SU-DHL-6 (cell line): ENCODE data around the gene SIX6.

Experiments used
- H2AFZ ChIP-seq: fragments of 200-600 bp; sonication (generic); 2 replicates; pipeline ENCODE4 v1.6.1; 2014; ENCODE audit warnings: low read depth, mild to moderate bottlenecking, moderate library complexity, mixed read lengths, antibody characterized with exemption, low read length; ENCODE audit not compliant: severe bottlenecking
- H3F3A ChIP-seq: fragments of 200-600 bp; shearing (Covaris generic); 2 replicates; pipeline ENCODE4 v1.6.0; 2016; ENCODE audit warnings: antibody characterized with exemption, mild to moderate bottlenecking; ENCODE audit not compliant: insufficient read depth
- H3K27ac ChIP-seq: fragments of 200-600 bp; sonication (generic); 2 replicates; pipeline ENCODE4 v1.5.1; 2016; ENCODE audit warnings: low read depth, mild to moderate bottlenecking, low read length, moderate library complexity, mixed read lengths
- H3K27me3 ChIP-seq: fragments of 200-600 bp; sonication (generic), shearing (Covaris generic); 2 replicates; pipeline ENCODE4 v1.6.0; 2014; ENCODE audit warnings: mild to moderate bottlenecking, low read length
- H3K36me3 ChIP-seq: fragments of 200-600 bp; sonication (generic); 2 replicates; pipeline ENCODE4 v1.6.1; 2014; ENCODE audit warnings: mild to moderate bottlenecking, low read length, mixed read lengths
- H3K4me2 ChIP-seq: fragments of 300-600, 200-600 bp; shearing (Covaris generic), sonication (generic); 2 replicates; pipeline ENCODE4 v1.6.0; 2014; ENCODE audit warnings: low read length, low read depth, mild to moderate bottlenecking; ENCODE audit not compliant: poor library complexity, severe bottlenecking
- H3K4me3 ChIP-seq: fragments of 200-600 bp; sonication (generic); 2 replicates; pipeline ENCODE4 v1.5.1; 2014; ENCODE audit warnings: antibody characterized with exemption, low read length, mild to moderate bottlenecking, mixed read lengths; ENCODE audit not compliant: insufficient read depth, poor library complexity, severe bottlenecking
- H3K79me2 ChIP-seq: fragments of 200-600 bp; sonication (generic); 2 replicates; pipeline ENCODE4 v1.6.1; 2014; ENCODE audit warnings: mild to moderate bottlenecking, low read length, moderate library complexity; ENCODE audit not compliant: insufficient read depth
- H3K9ac ChIP-seq: fragments of 200-600 bp; sonication (generic); 2 replicates; pipeline ENCODE4 v1.7.0; 2014; ENCODE audit warnings: mild to moderate bottlenecking, low read length
- H3K9me2 ChIP-seq: fragments of 200-600 bp; sonication (generic); replicated peaks from 2 replicates; pipeline ENCODE4 v1.6.1; 2014; ENCODE audit warnings: low read length; ENCODE audit not compliant: insufficient read depth
- H3K9me3 ChIP-seq: fragments of 200-600 bp; sonication (generic); 2 replicates; pipeline ENCODE4 v1.6.1; 2014; ENCODE audit warnings: low read length, mixed read lengths; ENCODE audit not compliant: insufficient read depth
- H4K20me1 ChIP-seq: fragments of 200-600 bp; sonication (generic); 2 replicates; pipeline ENCODE4 v1.6.1; 2014; ENCODE audit warnings: low read depth, mild to moderate bottlenecking, antibody characterized with exemption, low read length, moderate library complexity, mixed read lengths
- EZH2phosphoT487 ChIP-seq: fragments of 200-600 bp; sonication (generic), shearing (Covaris generic); conservative IDR thresholded peaks from 2 replicates; pipeline ENCODE4 v1.6.1; 2018; ENCODE audit warnings: mild to moderate bottlenecking, antibody characterized with exemption, low read length, moderate library complexity, mixed read lengths
- TF ChIP-seq, protein P1 (sequence below): fragments of 200-600 bp; sonication (generic); IDR thresholded peaks from one replicate; pipeline ENCODE4 v1.5.1; 2017; ENCODE audit warnings: antibody characterized with exemption, mild to moderate bottlenecking, low read length, moderate library complexity; ENCODE audit not compliant: insufficient read depth, poor library complexity, severe bottlenecking

The SIX6 gene

DNA sequence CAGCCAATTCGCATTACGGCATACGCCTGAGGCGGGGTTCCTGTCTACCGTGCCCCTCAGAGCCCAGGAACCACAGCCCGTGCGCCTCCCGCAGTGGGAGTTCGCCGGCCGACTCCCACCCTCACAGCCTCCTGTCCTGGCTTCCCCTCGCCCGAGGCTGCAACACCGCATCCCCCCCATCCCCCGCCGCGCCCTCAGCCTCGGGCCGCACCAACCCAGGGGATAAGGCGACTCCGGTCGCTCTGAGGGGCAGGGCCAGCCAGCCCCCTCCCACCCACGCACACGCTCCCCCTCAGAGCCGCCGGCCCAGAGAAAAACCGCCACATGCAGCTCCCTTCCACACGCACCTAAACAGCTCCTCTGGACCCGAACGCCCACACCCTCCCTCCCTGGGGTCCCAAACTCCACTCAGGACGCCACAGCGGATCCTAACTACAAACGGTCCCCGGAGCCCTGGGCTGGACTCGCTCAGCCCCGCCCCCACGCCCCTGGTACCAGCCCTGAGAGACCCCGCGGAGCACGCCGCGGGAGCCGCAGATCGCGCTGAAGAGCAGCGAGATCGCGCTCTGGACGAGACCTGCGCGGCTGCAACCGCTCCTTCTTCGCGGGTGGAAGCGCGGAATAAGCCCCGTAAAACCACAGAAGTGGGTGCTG is 23.2 kb upstream of the SIX6 start, which contains the start of gene C14orf39:
Gene C14orf39, minus strand, starts transcription at position 466 of the 654 bp plus-strand sequence. CDS start 985 bp downstream, outside the sequence.
- no peaks in the 10 kb centered on the region for H4K20me1 ChIP-seq
- H3K27me3 ChIP-seq, result no peaks in the 10 kb centered on the region
- no peaks in the 10 kb centered on the region for H3K36me3 ChIP-seq
- H3K79me2 ChIP-seq, result no peaks in the 10 kb centered on the region
- H2AFZ ChIP-seq, result no peak within 1 kb of the TSS
- H3K9me3 ChIP-seq, result 0 out of 2 replicates have a peak, but pooled peaks cover under 1% of the 10 kb centered on the region
- TF ChIP-seq, protein P1, sequence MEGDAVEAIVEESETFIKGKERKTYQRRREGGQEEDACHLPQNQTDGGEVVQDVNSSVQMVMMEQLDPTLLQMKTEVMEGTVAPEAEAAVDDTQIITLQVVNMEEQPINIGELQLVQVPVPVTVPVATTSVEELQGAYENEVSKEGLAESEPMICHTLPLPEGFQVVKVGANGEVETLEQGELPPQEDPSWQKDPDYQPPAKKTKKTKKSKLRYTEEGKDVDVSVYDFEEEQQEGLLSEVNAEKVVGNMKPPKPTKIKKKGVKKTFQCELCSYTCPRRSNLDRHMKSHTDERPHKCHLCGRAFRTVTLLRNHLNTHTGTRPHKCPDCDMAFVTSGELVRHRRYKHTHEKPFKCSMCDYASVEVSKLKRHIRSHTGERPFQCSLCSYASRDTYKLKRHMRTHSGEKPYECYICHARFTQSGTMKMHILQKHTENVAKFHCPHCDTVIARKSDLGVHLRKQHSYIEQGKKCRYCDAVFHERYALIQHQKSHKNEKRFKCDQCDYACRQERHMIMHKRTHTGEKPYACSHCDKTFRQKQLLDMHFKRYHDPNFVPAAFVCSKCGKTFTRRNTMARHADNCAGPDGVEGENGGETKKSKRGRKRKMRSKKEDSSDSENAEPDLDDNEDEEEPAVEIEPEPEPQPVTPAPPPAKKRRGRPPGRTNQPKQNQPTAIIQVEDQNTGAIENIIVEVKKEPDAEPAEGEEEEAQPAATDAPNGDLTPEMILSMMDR, result no peak
- TF ChIP-seq EZH2phosphoT487, result no peak
- H3K27ac ChIP-seq, result no peak within 1 kb of the TSS
- H3F3A ChIP-seq, result no peaks in the 10 kb centered on the region
- H3K9ac ChIP-seq, result no peak within 1 kb of the TSS
- no peak within 1 kb of the TSS for H3K4me2 ChIP-seq
- no peaks in the 10 kb centered on the region for H3K9me2 ChIP-seq
- H3K4me3 ChIP-seq, result no peak within 1 kb of the TSS

DNA sequence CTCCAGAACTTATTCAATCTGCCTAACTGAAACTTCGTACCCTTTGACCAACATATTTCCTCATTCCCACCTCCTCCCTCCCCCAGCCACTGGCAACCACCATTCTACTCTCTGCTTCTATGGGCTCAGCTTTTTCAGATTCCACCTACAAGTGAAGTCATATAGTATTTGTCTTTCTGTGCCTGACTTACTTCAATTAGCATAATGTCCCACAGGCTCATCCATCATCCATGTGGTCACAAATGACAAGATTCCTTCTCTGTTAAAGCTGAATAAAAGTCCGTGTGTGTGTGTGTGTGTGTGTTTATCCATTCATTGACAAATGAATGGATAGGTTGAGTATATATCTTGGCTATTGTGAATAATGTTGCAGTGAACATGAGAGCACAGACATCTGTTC is 21.7 kb upstream of the SIX6 start:
- H3K27me3 ChIP-seq, result no peaks in the 10 kb centered on the region
- no peak overlapping the region for H3K9ac ChIP-seq
- H2AFZ ChIP-seq, result no peak overlapping the region
- no peak for TF ChIP-seq EZH2phosphoT487
- TF ChIP-seq, protein P1, result no peak
- H3K9me3 ChIP-seq, result no peaks in the 10 kb centered on the region
- no peak overlapping the region for H3K4me2 ChIP-seq
- no peak overlapping the region for H3K27ac ChIP-seq
- no peaks in the 10 kb centered on the region for H3F3A ChIP-seq
- H4K20me1 ChIP-seq, result no peaks in the 10 kb centered on the region
- no peaks in the 10 kb centered on the region for H3K9me2 ChIP-seq
- H3K79me2 ChIP-seq, result no peaks in the 10 kb centered on the region
- no peak overlapping the region for H3K4me3 ChIP-seq
- H3K36me3 ChIP-seq, result no peaks in the 10 kb centered on the region

DNA sequence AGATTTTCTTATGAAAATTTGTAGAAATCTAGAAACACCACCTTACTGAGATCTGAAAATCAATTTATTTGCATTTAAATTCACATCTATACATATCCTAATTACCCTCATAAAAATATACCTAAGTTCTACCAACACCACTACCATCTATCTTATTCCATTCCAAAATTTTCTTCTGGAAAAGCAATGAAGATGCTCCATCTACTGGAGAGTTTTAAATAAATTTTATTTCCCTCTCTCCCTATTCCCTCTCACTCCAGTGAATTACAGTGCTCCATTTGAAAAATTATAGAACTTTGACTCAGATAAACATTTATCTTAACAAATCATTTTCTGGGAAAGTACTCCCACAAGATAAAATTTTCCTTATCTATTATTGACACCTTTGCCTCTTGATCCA is 20.8 kb upstream of the SIX6 start:
- no peak overlapping the region for H3K4me3 ChIP-seq
- no peaks in the 10 kb centered on the region for H3K36me3 ChIP-seq
- no peak overlapping the region for H3K4me2 ChIP-seq
- H3K9ac ChIP-seq, result no peak overlapping the region
- H3K27me3 ChIP-seq, result no peaks in the 10 kb centered on the region
- H3K9me3 ChIP-seq, result no peaks in the 10 kb centered on the region
- H3K9me2 ChIP-seq, result no peaks in the 10 kb centered on the region
- no peak overlapping the region for H3K27ac ChIP-seq
- no peaks in the 10 kb centered on the region for H3F3A ChIP-seq
- no peaks in the 10 kb centered on the region for H4K20me1 ChIP-seq
- no peak overlapping the region for H2AFZ ChIP-seq
- TF ChIP-seq, protein P1, result no peak
- TF ChIP-seq EZH2phosphoT487, result no peak
- H3K79me2 ChIP-seq, result no peaks in the 10 kb centered on the region
